Kidney (tissue), 14 donors: Measurements from ENCODE around the gene RAB43. TPM values are rescaled to one million over a fixed set of nuclear protein-coding genes. Genes with fewer than 3 reads are reported as not detected.

Source experiments
- DNase-seq, 5 donors: peaks; one replicate each; pipeline ENCODE4 v3.0.0-alpha.2; 2013 to 2020
- FAIRE-seq: peaks from 2 replicates; lab custom pipeline; 2012; peaks lifted over from hg19 to GRCh38; lab: Jason Lieb, UNC
- H3K27ac ChIP-seq, 2 donors: one replicate each; pipeline ENCODE4 v1.7.0; 2013; ENCODE audit warnings: low read depth in 2 of 2, low read length in 2 of 2, inconsistent platforms in 1 of 2
- H3K27me3 ChIP-seq: one replicate; pipeline ENCODE4 v1.7.1; 2013; ENCODE audit warnings: low read length, inconsistent platforms; ENCODE audit not compliant: control insufficient read depth, insufficient read depth
- H3K36me3 ChIP-seq, 3 donors: one replicate each; pipeline versions ENCODE4 v1.7.0 to v1.7.1; 2013; ENCODE audit warnings: low read length in 3 of 3, control low read depth in 1 of 3, inconsistent platforms in 1 of 3; ENCODE audit not compliant: insufficient read depth in 3 of 3, control insufficient read depth in 2 of 3
- H3K4me1 ChIP-seq, 3 donors: one replicate each; pipeline versions ENCODE4 v1.7.0 to v1.7.1; 2013; ENCODE audit warnings: low read length in 3 of 3, inconsistent platforms in 1 of 3, low read depth in 1 of 3; ENCODE audit not compliant: control insufficient read depth in 2 of 3, insufficient read depth in 2 of 3
- H3K4me3 ChIP-seq, 3 donors: one replicate each; pipeline versions ENCODE4 v1.7.0 to v1.8.1; 2013; ENCODE audit warnings: low read length in 3 of 3, control low read depth in 1 of 3, inconsistent platforms in 1 of 3
- H3K9ac ChIP-seq, 3 donors: one replicate each; pipeline versions ENCODE4 v1.7.0 to v1.7.1; 2013; ENCODE audit warnings: low read length in 3 of 3, control low read depth in 1 of 3, inconsistent platforms in 1 of 3
- H3K9me3 ChIP-seq, 3 donors: one replicate each; pipeline versions ENCODE4 v1.7.0 to v1.7.1; 2013; ENCODE audit warnings: low read length in 3 of 3, control low read depth in 1 of 3, inconsistent platforms in 1 of 3; ENCODE audit not compliant: control insufficient read depth in 2 of 3, insufficient read depth in 1 of 3
- CTCF ChIP-seq: IDR thresholded peaks from 3 replicates; pipeline ENCODE4 v1.5.1; 2012; ENCODE audit warnings: mild to moderate bottlenecking, moderate library complexity, borderline replicate concordance; ENCODE audit not compliant: insufficient read depth; ENCODE audit errors: extremely low read depth
- intact Hi-C: fragments of 100-400 bp; cut with DNase I; formaldehyde crosslinking; loops from one replicate; pipeline ENCODE4 v1.11.1; 2022
- polyA plus RNA-seq: library from polyadenylated mRNA; stranded (reverse); fragments of 350-450 nt; fragmentation: Illumina TruSeq; extraction: RNeasy Lipid Tissue Mini Kit (QIAGEN cat#74804); gene quantifications from one replicate; pipeline ENCODE4 v1.2.3, GENCODE V29; 2014; ENCODE audit warnings: low read depth, low replicate concordance; ENCODE audit not compliant: insufficient read depth
- total RNA-seq: library from RNA; stranded (reverse); fragmentation: NEBNext Ultra II Directional; extraction: Animal tissue kit (Norgen Biotek cat#: 25700); gene quantifications from one replicate; pipeline ENCODE4 v1.2.1, GENCODE V29; 2021
- donor health status: control.
- donor health status: control.
- donor health status: control.
- donor health status: control.
- donor health status: control.
- donor health status: DM: yes; HTN: yes; CAD: no.
- donor health status: Normal renal cell carcinoma (clear cell type).

The RAB43 gene
- total and polyA plus RNA-seq, 2 donors from 2014 or later: 5.5 to 27.6 TPM

- no peak overlapping the region for H3K27ac ChIP-seq
- H3K4me1 ChIP-seq: no peaks in the 10 kb centered on the region
- intact Hi-C loops: no loop called here
- H3K9ac ChIP-seq: no peak overlapping the region
- no peaks in the 10 kb centered on the region for H3K9me3 ChIP-seq
- no peak overlapping the region for H3K4me3 ChIP-seq
- H3K36me3 ChIP-seq: peaks cover 5 to 44% (median 23%) of the 10 kb centered on the region in 3 donors
- no peak for TF ChIP-seq CTCF
- DNase-seq: no peak
- no peak for FAIRE-seq
- H3K27me3 ChIP-seq: no peaks in the 10 kb centered on the region
These were observed 7.0 kb upstream of the RAB43 start for GRCh38 chr3:129128357-129129155.

- intact Hi-C loops: no loop called here
- H3K4me1 ChIP-seq: peaks cover 0 to 3% (median 0%) of the 10 kb centered on the region in 3 donors
- no peak overlapping the region for H3K4me3 ChIP-seq
- H3K27me3 ChIP-seq: no peaks in the 10 kb centered on the region
- H3K9me3 ChIP-seq: no peaks in the 10 kb centered on the region
- peaks cover 5 to 31% (median 17%) of the 10 kb centered on the region in 3 donors for H3K36me3 ChIP-seq
- DNase-seq (no peak), FAIRE-seq (no peak)
- H3K27ac ChIP-seq: no peak overlapping the region
- no peak overlapping the region for H3K9ac ChIP-seq
- no peak for TF ChIP-seq CTCF
These were observed 5.2 kb upstream of the RAB43 start for GRCh38 chr3:129126726-129127280.

- Histone ChIP-seq H3K9ac (no peak overlapping the region), H3K27ac (no peak overlapping the region)
- TF ChIP-seq CTCF: no peak
These were observed 1.9 kb upstream of the RAB43 start for GRCh38 chr3:129123314-129124060.

More at GRCh38 chr3:129123314-129124060, 1.9 kb upstream of the RAB43 start:
- DNase-seq (no peak), FAIRE-seq (no peak)
- Histone ChIP-seq H3K27me3 (no peaks in the 10 kb centered on the region), H3K4me3 (no peak overlapping the region), H3K4me1 (peaks cover 0 to 20% (median 12%) of the 10 kb centered on the region in 3 donors), H3K36me3 (peaks cover 0 to 4% (median 0%) of the 10 kb centered on the region in 3 donors), H3K9me3 (no peaks in the 10 kb centered on the region)
- intact Hi-C loops: no loop called here
